Gastrocnemius medialis (tissue), 4 donors: Measurements from ENCODE around the gene SPEG. TPM values are rescaled to one million over a fixed set of nuclear protein-coding genes. Genes with fewer than 3 reads are reported as not detected.
A peak's percentile ranks its signal among the peaks of the same experiment; 100 is the strongest.

ENCODE experiments used
- ATAC-seq, 2 donors: fragments of 150-250 bp; one replicate each; pipeline ENCODE4 v1.9.1; 2016
- DNase-seq, 2 donors: peaks; one replicate each; pipeline ENCODE4 v3.0.0-alpha.2; 2019
- H3K27ac ChIP-seq, 4 donors: fragments of 200-600 bp; sonication (generic); 1 replicate in 1 of 4; 2 replicates in 3 of 4; pipeline ENCODE4 v1.5.1; 2016 to 2018; ENCODE audit warnings: mild to moderate bottlenecking in 2 of 4, moderate library complexity in 1 of 4
- H3K27me3 ChIP-seq, 3 donors: fragments of 200-600 bp; sonication (generic) in 2 of 3; 1 replicate in 1 of 3; 2 replicates in 2 of 3; pipeline versions ENCODE4 v1.5.1 to v1.6.0; 2016 to 2019; ENCODE audit warnings: mild to moderate bottlenecking in 1 of 3, moderate library complexity in 1 of 3
- H3K36me3 ChIP-seq, 2 donors: fragments of 200-600 bp; sonication (generic) in 1 of 2; one replicate each; pipeline ENCODE4 v1.5.1; 2017 to 2018
- H3K4me1 ChIP-seq, 2 donors: fragments of 200-600 bp; sonication (generic) in 1 of 2; one replicate each; pipeline ENCODE4 v1.5.1; 2016 to 2017; ENCODE audit warnings: mild to moderate bottlenecking in 2 of 2
- H3K4me3 ChIP-seq, 4 donors: fragments of 200-600 bp; sonication (generic) in 3 of 4; 1 replicate in 1 of 4; 2 replicates in 3 of 4; pipeline ENCODE4 v1.5.1; 2016 to 2019; ENCODE audit warnings: mild to moderate bottlenecking in 2 of 4
- H3K9me3 ChIP-seq, 3 donors: fragments of 200-600 bp; sonication (generic) in 2 of 3; 1 replicate in 1 of 3; 2 replicates in 2 of 3; pipeline ENCODE4 v1.5.1; 2016 to 2019
- CTCF ChIP-seq, 5 experiments: fragments of 450-650 bp in 3 of 5; fragments of 200-600 bp in 2 of 5; sonication (generic) in 2 of 5; IDR thresholded peaks in 4 of 5; conservative IDR thresholded peaks in 1 of 5; 1 replicate in 4 of 5; 2 replicates in 1 of 5; pipeline ENCODE4 v1.5.1; 2016 to 2019; ENCODE audit warnings: antibody characterized with exemption in 5 of 5, mild to moderate bottlenecking in 3 of 5, moderate library complexity in 3 of 5
- POLR2A ChIP-seq, 2 donors: fragments of 450-650 bp; IDR thresholded peaks; one replicate each; pipeline ENCODE4 v1.6.1; 2017; ENCODE audit warnings: antibody characterized with exemption in 2 of 2, mild to moderate bottlenecking in 2 of 2, moderate library complexity in 2 of 2
- in situ Hi-C, 4 donors: fragments of 200-750 bp; cut with MboI; loops; one replicate each; pipeline versions ENCODE4 v1.15.0 to v1.8.0; 2017; ENCODE audit warnings: low sequenced_read_pairs in 4 of 4
- intact Hi-C: fragments of 100-400 bp; cut with DNase I; formaldehyde crosslinking; loops from one replicate; pipeline ENCODE4 v1.15.1; 2023; ENCODE audit warnings: low total_unique reads
- total RNA-seq, 4 donors: library from RNA; depleted of rRNA; stranded (reverse); fragments of >200 nt; gene quantifications; one replicate each; pipeline versions ENCODE4 v1.1.0 to v1.2.3, GENCODE V29; 2016

SPEG gene
- total RNA-seq, 4 donors from 2014 or later: 104 to 387 (median 222) TPM

GRCh38 chr2:219477179-219477578, 42.5 kb downstream of the SPEG start:
- in situ Hi-C loops: loop anchor here in 2 of 4 donors (10.0 kb wide), 1 partner anchor 48 kb away; no protein-coding TSS in a partner anchor
- DNase-seq (no peak), ATAC-seq (no peak)
- Histone ChIP-seq H3K9me3 (no peaks in the 10 kb centered on the region), H3K36me3 (peaks cover 0 to 77% of the 10 kb centered on the region in 2 donors), H3K27ac (peak overlapping the region in 1 of 4 donors; percentile 61), H3K27me3 (no peaks in the 10 kb centered on the region), H3K4me3 (no peak overlapping the region), H3K4me1 (no peaks in the 10 kb centered on the region)
- TF ChIP-seq CTCF (IDR thresholded peaks at IDR 0.05 in 4 of 5, conservative IDR thresholded peaks at IDR 0.05 in 1 of 5): no peak
- TF ChIP-seq POLR2A (IDR thresholded peaks at IDR 0.05): no peak
- intact Hi-C loops: no loop called here

GRCh38 chr2:219477815-219478214, 43.2 kb downstream of the SPEG start:
- H3K27ac ChIP-seq: peak overlapping the region in 1 of 4 donors; percentile 61
- H3K9me3 ChIP-seq: no peaks in the 10 kb centered on the region
- intact Hi-C loops: no loop called here
- ATAC-seq: no peak
- H3K36me3 ChIP-seq: peaks cover 0 to 79% of the 10 kb centered on the region in 2 donors
- DNase-seq: no peak
- H3K4me1 ChIP-seq: no peaks in the 10 kb centered on the region
- H3K27me3 ChIP-seq: no peaks in the 10 kb centered on the region
- in situ Hi-C loops: loop anchor here in 2 of 4 donors (10.0 kb wide), 1 partner anchor 47 kb away; no protein-coding TSS in a partner anchor
- no peak overlapping the region for H3K4me3 ChIP-seq
- TF ChIP-seq CTCF (IDR thresholded peaks at IDR 0.05 in 4 of 5, conservative IDR thresholded peaks at IDR 0.05 in 1 of 5) (no peak), POLR2A (IDR thresholded peaks at IDR 0.05) (no peak)

- Histone ChIP-seq H3K27ac (peak overlapping the region in 1 of 4 donors; percentile 8), H3K9me3 (no peaks in the 10 kb centered on the region), H3K27me3 (no peaks in the 10 kb centered on the region), H3K36me3 (peaks cover 0 to 71% of the 10 kb centered on the region in 2 donors), H3K4me3 (no peak overlapping the region), H3K4me1 (peaks cover 0 to 2% of the 10 kb centered on the region in 2 donors)
- ATAC-seq (no peak), DNase-seq (no peak)
- intact Hi-C loops (no loop called here), in situ Hi-C loops (loop anchor here in 2 of 4 donors (10.0 kb wide), 1 partner anchor 46 kb away; no protein-coding TSS in a partner anchor)
- no peak for TF ChIP-seq CTCF (IDR thresholded peaks at IDR 0.05 in 4 of 5, conservative IDR thresholded peaks at IDR 0.05 in 1 of 5)
- TF ChIP-seq POLR2A (IDR thresholded peaks at IDR 0.05): no peak
Observed at GRCh38 chr2:219478916-219479315, 44.3 kb downstream of the SPEG start.

- H3K27me3 ChIP-seq: no peaks in the 10 kb centered on the region
Observed at GRCh38 chr2:219480004-219480403, 45.4 kb downstream of the SPEG start.

More at GRCh38 chr2:219480004-219480403, 45.4 kb downstream of the SPEG start:
- Histone ChIP-seq H3K36me3 (peaks cover 0 to 65% of the 10 kb centered on the region in 2 donors), H3K4me1 (peaks cover 3 to 10% of the 10 kb centered on the region in 2 donors), H3K27ac (peak overlapping the region in 1 of 4 donors; percentile 52), H3K9me3 (no peaks in the 10 kb centered on the region), H3K4me3 (no peak overlapping the region)
- ATAC-seq (no peak), DNase-seq (no peak)
- intact Hi-C loops: no loop called here
- in situ Hi-C loops: no loop called here
- TF ChIP-seq CTCF (IDR thresholded peaks at IDR 0.05 in 4 of 5, conservative IDR thresholded peaks at IDR 0.05 in 1 of 5): no peak
- TF ChIP-seq POLR2A (IDR thresholded peaks at IDR 0.05): no peak
